ENCODE data around the gene PRKCG. TPM values are rescaled to one million over a fixed set of nuclear protein-coding genes. Genes with fewer than 3 reads are reported as not detected.
"Not testable (repeated sequence)": the region's sequence is repeated elsewhere in the genome, so short reads cannot be mapped to it uniquely, and the experiment has no call there.

The PRKCG gene
- polyA plus RNA-seq, 1 experiment = 0.09 TPM

DNA sequence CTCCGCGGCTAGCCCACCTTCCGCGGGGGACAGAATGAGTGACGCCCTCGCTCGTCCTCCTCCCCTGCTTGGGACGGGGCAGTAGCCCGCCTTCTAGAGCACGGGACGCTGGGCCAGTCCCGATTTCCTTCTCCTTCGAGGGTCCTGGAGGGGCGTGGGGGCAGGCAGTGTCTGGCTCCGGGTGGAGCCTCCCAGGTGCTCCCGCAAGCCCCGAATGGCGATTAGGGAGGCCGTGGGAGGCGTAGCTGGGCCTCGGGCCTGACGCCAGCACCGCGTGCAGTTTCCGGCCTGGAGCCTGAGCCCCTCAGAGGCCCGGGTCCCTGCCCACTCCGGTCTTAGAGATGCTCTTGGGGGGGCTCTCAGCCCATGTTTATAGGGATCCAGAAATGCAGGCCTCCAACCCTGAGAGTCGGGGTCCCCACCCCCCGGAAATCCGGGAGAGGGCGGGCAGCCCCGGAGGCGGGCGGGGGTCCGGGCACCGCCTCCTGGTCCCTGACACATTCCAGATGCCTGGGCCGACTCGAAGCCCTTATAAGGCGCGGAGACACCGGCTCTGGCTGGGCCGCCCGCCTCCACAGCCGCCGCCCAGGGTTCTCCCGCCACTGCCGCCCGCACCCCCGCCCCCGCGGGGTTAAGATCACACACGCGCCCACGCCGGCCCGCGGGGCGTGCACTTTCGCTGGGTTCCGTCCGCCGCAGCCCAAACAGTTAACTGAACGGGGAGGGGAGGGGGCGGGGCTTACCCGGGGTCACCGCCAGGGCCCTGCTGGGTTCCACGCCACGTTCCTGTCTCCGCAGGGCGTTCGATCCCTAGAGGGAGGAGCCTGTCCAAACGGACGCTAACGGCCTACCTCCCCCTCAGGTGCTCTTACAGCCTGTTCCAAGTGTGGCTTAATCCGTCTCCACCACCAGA, 12.8 kb upstream of the PRKCG start:
- CTCF ChIA-PET = interaction anchor here (0.6 to 2.1 kb wide), 2 partner anchors 161 to 580 kb away, joined by 3 to 11 read pairs; partner anchors contain the start of gene LENG8

DNA sequence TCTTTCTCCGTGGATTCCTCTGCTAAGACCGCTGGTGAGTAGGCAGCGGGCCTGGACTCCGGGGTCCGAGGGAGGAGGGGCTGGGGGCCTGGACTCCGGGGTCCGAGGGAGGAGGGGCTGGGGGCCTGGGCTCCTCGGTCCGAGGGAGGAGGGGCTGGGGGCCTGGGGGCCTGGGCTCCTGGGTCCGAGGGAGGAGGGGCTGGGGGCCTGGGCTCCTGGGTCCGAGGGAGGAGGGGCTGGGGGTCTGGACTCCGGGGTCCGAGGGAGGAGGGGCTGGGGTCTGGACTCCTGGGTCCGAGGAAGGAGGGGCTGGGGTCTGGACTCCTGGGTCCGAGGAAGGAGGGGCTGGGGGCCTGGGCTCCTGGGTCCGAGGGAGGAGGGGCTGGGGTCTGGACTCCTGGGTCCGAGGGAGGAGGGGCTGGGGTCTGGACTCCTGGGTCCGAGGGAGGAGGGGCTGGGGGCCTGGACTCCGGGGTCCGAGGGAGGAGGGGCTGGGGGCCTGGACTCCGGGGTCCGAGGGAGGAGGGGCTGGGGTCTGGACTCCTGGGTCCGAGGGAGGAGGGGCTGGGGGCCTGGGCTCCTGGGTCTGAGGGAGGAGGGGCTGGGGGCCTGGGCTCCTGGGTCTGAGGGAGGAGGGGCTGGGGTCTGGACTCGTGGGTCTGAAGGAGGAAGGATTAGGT, 12.1 kb upstream of the PRKCG start:
- peak overlapping the region; percentile 93 for H3K4me3 ChIP-seq (ENCODE audit: low read depth, low read length)
- H3K27me3 ChIP-seq (ENCODE audit: control insufficient read depth, insufficient read depth, low read length); H3K9me3 ChIP-seq (ENCODE audit: control insufficient read depth, insufficient read depth, low read length); POLR2A ChIA-PET; DNase-seq (ENCODE audit: low read depth, low spot score): not testable (repeated sequence)
- peak overlapping the region; percentile 68 for H3K27ac ChIP-seq (ENCODE audit: low read depth, low read length)
- CTCF ChIA-PET = interaction anchor here (1.5 kb wide), 1 partner anchor 160 kb away, joined by 5 read pairs; no protein-coding TSS in a partner anchor

More for the DNA sequence above, 12.8 kb upstream of the PRKCG start:
- POLR2A ChIA-PET = interaction anchor here (0.6 to 2.0 kb wide), 3 partner anchors 10 to 341 kb away, joined by 3 to 10 read pairs (median 9); no protein-coding TSS in a partner anchor
- Histone ChIP-seq H3K27me3 (ENCODE audit: control insufficient read depth, insufficient read depth, low read length) (no peaks in the 10 kb centered on the region), H3K27ac (ENCODE audit: low read depth, low read length) (peak overlapping the region; percentile 97), H3K4me3 (ENCODE audit: low read depth, low read length) (peak overlapping the region; percentile 93), H3K9me3 (ENCODE audit: control insufficient read depth, insufficient read depth, low read length) (no peaks in the 10 kb centered on the region; the same call in 1 of the 2 replicates)
- DNase-seq (ENCODE audit: low read depth, low spot score) = peak; percentile 67
- TF ChIP-seq, protein P1, sequence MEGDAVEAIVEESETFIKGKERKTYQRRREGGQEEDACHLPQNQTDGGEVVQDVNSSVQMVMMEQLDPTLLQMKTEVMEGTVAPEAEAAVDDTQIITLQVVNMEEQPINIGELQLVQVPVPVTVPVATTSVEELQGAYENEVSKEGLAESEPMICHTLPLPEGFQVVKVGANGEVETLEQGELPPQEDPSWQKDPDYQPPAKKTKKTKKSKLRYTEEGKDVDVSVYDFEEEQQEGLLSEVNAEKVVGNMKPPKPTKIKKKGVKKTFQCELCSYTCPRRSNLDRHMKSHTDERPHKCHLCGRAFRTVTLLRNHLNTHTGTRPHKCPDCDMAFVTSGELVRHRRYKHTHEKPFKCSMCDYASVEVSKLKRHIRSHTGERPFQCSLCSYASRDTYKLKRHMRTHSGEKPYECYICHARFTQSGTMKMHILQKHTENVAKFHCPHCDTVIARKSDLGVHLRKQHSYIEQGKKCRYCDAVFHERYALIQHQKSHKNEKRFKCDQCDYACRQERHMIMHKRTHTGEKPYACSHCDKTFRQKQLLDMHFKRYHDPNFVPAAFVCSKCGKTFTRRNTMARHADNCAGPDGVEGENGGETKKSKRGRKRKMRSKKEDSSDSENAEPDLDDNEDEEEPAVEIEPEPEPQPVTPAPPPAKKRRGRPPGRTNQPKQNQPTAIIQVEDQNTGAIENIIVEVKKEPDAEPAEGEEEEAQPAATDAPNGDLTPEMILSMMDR (IDR thresholded peaks at IDR 0.05; ENCODE audit: low read depth, low read length) = peak; percentile 40

DNA sequence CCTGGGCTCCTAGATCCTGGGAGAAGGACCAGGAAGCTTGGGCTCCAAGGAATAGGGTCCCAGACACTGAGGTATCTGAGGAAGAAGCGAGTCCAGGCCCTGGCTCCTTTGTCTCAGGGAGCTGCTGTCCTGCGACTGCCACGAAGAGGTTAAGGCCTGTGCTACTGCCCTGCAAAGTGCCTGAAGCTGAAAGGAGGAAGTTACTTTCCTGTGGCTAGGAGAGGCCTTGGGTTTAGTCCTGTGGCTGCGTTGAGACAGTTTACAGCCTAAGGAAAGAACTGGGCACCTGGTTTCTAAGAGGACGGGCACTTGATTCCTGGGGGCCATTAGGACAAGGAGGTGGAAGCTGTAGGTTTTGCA, 11.5 kb upstream of the PRKCG start:
- Histone ChIP-seq H3K27ac (ENCODE audit: low read depth, low read length) (peak overlapping the region; percentile 21), H3K4me3 (ENCODE audit: low read depth, low read length) (peak overlapping the region; percentile 53), H3K9me3 (ENCODE audit: control insufficient read depth, insufficient read depth, low read length) (no peaks in the 10 kb centered on the region; the same call in 1 of the 2 replicates), H3K27me3 (ENCODE audit: control insufficient read depth, insufficient read depth, low read length) (no peaks in the 10 kb centered on the region)
- POLR2A ChIA-PET = no interaction called here
- DNase-seq (ENCODE audit: low read depth, low spot score) = no peak
- CTCF ChIA-PET = interaction anchor here (1.5 kb wide), 1 partner anchor 160 kb away, joined by 5 read pairs; no protein-coding TSS in a partner anchor
- TF ChIP-seq, protein P1 (IDR thresholded peaks at IDR 0.05; ENCODE audit: low read depth, low read length) = no peak

DNA sequence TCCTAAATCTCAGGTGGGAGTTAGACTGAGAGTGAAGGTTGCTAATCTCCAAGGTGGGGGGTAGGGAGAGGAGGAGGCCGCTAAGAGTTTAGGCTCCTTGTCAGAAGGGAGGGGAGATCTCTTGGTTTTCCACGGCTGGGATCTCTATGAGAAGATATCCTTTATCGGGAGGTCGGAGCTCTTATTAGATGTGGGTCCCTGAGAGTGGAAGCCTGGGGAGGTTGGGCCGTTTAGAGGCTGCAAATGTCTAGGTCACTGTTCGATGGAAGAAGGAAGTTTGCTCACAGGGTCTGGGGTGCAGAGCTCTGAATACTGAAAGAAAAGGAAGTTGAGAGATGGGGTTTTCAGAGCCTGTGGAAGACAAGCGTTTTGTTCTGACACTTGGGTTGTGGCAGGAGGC, 10.5 kb upstream of the PRKCG start:
- no peak overlapping the region for H3K4me3 ChIP-seq (ENCODE audit: low read depth, low read length)
- H3K27ac ChIP-seq (ENCODE audit: low read depth, low read length) = no peak overlapping the region
- POLR2A ChIA-PET = no interaction called here
- TF ChIP-seq, protein P1 (IDR thresholded peaks at IDR 0.05; ENCODE audit: low read depth, low read length) = no peak
- DNase-seq (ENCODE audit: low read depth, low spot score) = no peak
- H3K27me3 ChIP-seq (ENCODE audit: control insufficient read depth, insufficient read depth, low read length) = no peaks in the 10 kb centered on the region
- CTCF ChIA-PET = interaction anchor here (0.6 to 1.5 kb wide), 2 partner anchors 66 to 159 kb away, joined by 4 to 5 read pairs; no protein-coding TSS in a partner anchor
- no peaks in the 10 kb centered on the region; the same call in 1 of the 2 replicates for H3K9me3 ChIP-seq (ENCODE audit: control insufficient read depth, insufficient read depth, low read length)

DNA sequence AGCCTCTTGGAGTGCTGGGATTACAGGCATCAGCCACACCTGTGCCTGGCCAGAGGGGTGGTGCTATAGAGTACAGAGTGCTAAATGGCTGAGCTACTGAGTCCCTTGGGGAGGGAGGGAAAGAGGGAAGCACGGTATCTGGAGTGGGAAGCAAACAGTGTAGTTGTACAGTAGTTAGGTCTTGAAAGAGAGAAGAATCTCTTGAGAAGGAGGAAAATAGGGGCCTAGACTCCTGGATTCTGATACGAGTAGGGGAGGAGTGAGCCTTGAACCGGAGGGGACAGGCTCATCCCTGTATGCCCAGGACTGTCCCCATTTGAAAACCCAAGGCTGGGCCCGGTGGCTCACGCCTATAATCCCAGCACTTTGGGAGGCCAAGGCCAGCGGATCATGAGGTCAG, 9.2 kb upstream of the PRKCG start:
- Histone ChIP-seq H3K27me3 (ENCODE audit: control insufficient read depth, insufficient read depth, low read length) (no peaks in the 10 kb centered on the region), H3K27ac (ENCODE audit: low read depth, low read length) (no peak overlapping the region), H3K4me3 (ENCODE audit: low read depth, low read length) (no peak overlapping the region), H3K9me3 (ENCODE audit: control insufficient read depth, insufficient read depth, low read length) (no peaks in the 10 kb centered on the region; the same call in 1 of the 2 replicates)
- POLR2A ChIA-PET = no interaction called here
- TF ChIP-seq, protein P1 (IDR thresholded peaks at IDR 0.05; ENCODE audit: low read depth, low read length) = no peak
- no peak for DNase-seq (ENCODE audit: low read depth, low spot score)
- CTCF ChIA-PET = interaction anchor here (1.2 to 1.4 kb wide), 2 partner anchors 35 to 157 kb away, joined by 3 to 4 read pairs; no protein-coding TSS in a partner anchor

All from AG04450 (cell line).